ENCODE data around the gene ZNF655. TPM values are rescaled to one million over a fixed set of nuclear protein-coding genes. Genes with fewer than 3 reads are reported as not detected.

Gene ZNF655
- total and polyA plus RNA-seq, 2 of the 8 experiments (the other 6 are each of a cell fraction or from before 2014, with no cell fraction given): 27.1 to 37.8 TPM

DNA sequence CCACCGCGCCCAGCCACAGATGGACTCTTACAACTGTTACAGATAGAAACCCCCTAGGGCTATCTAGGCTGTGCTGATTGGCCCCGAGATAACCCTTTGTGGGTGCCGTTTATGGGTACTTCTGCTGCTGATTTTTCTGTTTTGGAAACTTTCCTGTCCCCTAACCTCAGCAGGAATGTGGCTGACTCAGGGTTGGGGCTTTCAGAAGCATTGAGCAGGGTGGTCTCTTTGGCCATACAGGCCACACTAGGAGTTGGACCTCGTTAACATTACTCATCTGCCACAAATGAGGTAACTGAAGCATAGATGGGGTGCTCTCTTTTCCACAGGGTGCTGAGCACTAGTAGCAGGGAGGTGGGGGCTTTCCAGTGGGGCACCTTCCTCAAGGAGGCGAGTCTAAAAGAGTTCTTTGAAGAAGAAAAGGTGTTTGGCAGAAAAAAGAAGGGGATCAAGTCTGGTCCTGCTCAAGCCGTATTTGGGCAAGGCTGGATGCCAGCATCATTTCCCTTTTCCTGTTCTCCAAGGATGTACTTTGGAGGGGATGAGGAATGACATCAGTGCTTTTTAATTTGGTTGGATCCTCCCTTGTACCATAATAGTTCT is 64.8 kb downstream of the ZNF655 start:
- no peak for DNase-seq (ENCODE audit: low read depth in 1 of 2, low spot score in 2 of 2)
- TF ChIP-seq, protein P1, sequence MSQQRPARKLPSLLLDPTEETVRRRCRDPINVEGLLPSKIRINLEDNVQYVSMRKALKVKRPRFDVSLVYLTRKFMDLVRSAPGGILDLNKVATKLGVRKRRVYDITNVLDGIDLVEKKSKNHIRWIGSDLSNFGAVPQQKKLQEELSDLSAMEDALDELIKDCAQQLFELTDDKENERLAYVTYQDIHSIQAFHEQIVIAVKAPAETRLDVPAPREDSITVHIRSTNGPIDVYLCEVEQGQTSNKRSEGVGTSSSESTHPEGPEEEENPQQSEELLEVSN (IDR thresholded peaks at IDR 0.05): no peak
- TF ChIP-seq GTF2F1 (IDR thresholded peaks at IDR 0.05; ENCODE audit: borderline replicate concordance, low read depth, low read length) (no peak), POLR2A (IDR thresholded peaks at IDR 0.05; ENCODE audit: control extremely low read depth in 1 of 2, low read depth in 2 of 2, low read length in 2 of 2) (no peak), CEBPB (IDR thresholded peaks at IDR 0.05; ENCODE audit: low read depth, low read length) (no peak), KDM1A (IDR thresholded peaks at IDR 0.05; ENCODE audit: borderline replicate concordance, low read length) (no peak), SRF (IDR thresholded peaks at IDR 0.05; ENCODE audit: low read depth, low read length) (no peak), SIX5 (IDR thresholded peaks at IDR 0.05; ENCODE audit: low read depth, low read length) (no peak), PHF8 (conservative IDR thresholded peaks at IDR 0.05; ENCODE audit: low read depth, low read length) (no peak), RNF2 (IDR thresholded peaks at IDR 0.05; ENCODE audit: borderline replicate concordance, low read depth, low read length, missing control alignments, poor library complexity, severe bottlenecking) (no peak), SP4 (IDR thresholded peaks at IDR 0.05; ENCODE audit: low read length) (no peak), BRCA1 (IDR thresholded peaks at IDR 0.05; ENCODE audit: low read depth, low read length) (no peak)
- Histone ChIP-seq H3K4me2 (ENCODE audit: insufficient read depth in 1 of 2, low read depth in 2 of 2, low read length in 2 of 2) (no peak overlapping the region), H3K27me3 (replicated peaks in 1 of 4; ENCODE audit: control insufficient read depth in 3 of 4, extremely low read depth in 1 of 4, insufficient read depth in 3 of 4, low read length in 3 of 4) (no peaks in the 10 kb centered on the region), H3K36me3 (ENCODE audit: control insufficient read depth in 2 of 4, insufficient read depth in 4 of 4, low read length in 3 of 4) (peaks cover 31 to 85% (median 73%) of the 10 kb centered on the region in 4 experiments), H2BK15ac (ENCODE audit: low read length) (no peak overlapping the region), H2AFZ (ENCODE audit: low read length) (no peak overlapping the region), H4K8ac (ENCODE audit: extremely low read depth, insufficient read depth, low read length) (no peak overlapping the region), H2BK120ac (replicated peaks; ENCODE audit: low read depth, low read length) (no peak overlapping the region), H3K4me1 (replicated peaks in 1 of 4; ENCODE audit: control insufficient read depth in 3 of 4, insufficient read depth in 4 of 4, low read length in 3 of 4) (peaks cover 0 to 3% (median 1%) of the 10 kb centered on the region in 4 experiments; a peak in 2 of 7 replicates), H3K9ac (replicated peaks in 1 of 4; ENCODE audit: extremely low read depth in 1 of 4, low read depth in 3 of 4, low read length in 3 of 4) (no peak overlapping the region), H3K18ac (ENCODE audit: extremely low read depth, low read length) (no peak overlapping the region), H2BK20ac (ENCODE audit: low read length) (no peak overlapping the region), H3K23me2 (ENCODE audit: low read depth, low read length) (no peaks in the 10 kb centered on the region), H2BK5ac (ENCODE audit: low read depth, low read length) (no peak overlapping the region), H3K23ac (ENCODE audit: insufficient read length) (no peak overlapping the region), H3K79me1 (ENCODE audit: low read depth, low read length) (no peaks in the 10 kb centered on the region; the same call in 1 of the 2 replicates), H3K79me2 (ENCODE audit: control insufficient read depth in 1 of 2, insufficient read depth in 2 of 2, low read length in 2 of 2) (no peaks in the 10 kb centered on the region), H4K5ac (ENCODE audit: insufficient read length, low read depth, low read length) (no peak overlapping the region), H3K9me3 (ENCODE audit: insufficient read depth in 2 of 2, low read depth in 1 of 2, low read length in 1 of 2) (no peaks in the 10 kb centered on the region), H3K14ac (ENCODE audit: insufficient read length) (no peak overlapping the region), H4K91ac (replicated peaks; ENCODE audit: insufficient read length, low read length) (no peak overlapping the region), H3K4me3 (ENCODE audit: extremely low read depth in 1 of 4, insufficient read depth in 2 of 4, low read depth in 3 of 4, low read length in 4 of 4) (no peak overlapping the region), H4K20me1 (replicated peaks in 1 of 2; ENCODE audit: control insufficient read depth in 1 of 2, insufficient read depth in 2 of 2, low read length in 2 of 2) (peaks cover 0 to 5% of the 10 kb centered on the region in 2 experiments), H2AK5ac (ENCODE audit: low read depth, low read length) (no peak overlapping the region), H3K4ac (replicated peaks; ENCODE audit: insufficient read length, low read depth, low read length) (no peak overlapping the region), H2BK12ac (ENCODE audit: low read depth, low read length) (no peak overlapping the region), H3K56ac (replicated peaks; ENCODE audit: insufficient read length, low read depth, low read length) (no peak overlapping the region), H3K27ac (ENCODE audit: low read depth, low read length) (no peak overlapping the region)
- WGBS, 2 experiments (ENCODE audit: extremely low coverage in 1 of 2, insufficient coverage in 1 of 2, insufficient read length in 1 of 2, insufficient replicate concordance in 2 of 2, low coverage in 1 of 2, low lambda C conversion rate in 2 of 2, missing lambda C conversion rate in 1 of 2): 82% methylated on average over 7 of the region's 7 CpGs; no CpG with 5 or more reads in 1 of the 2 experiments
- ChIA-PET POLR2A (ENCODE audit: partially characterized antibody) (no interaction called here), CTCF (ENCODE audit: partially characterized antibody) (interaction anchor here (0.9 kb wide), 1 partner anchor 10 kb away, joined by 3 read pairs; no protein-coding TSS in a partner anchor)
- FAIRE-seq: no peak

Data from H1 (cell line).